Skeletal muscle tissue (tissue), 4 donors: Measurements from ENCODE around the gene RIMS1. TPM values are rescaled to one million over a fixed set of nuclear protein-coding genes. Genes with fewer than 3 reads are reported as not detected.
"Not testable (repeated sequence)": the region's sequence is repeated elsewhere in the genome, so short reads cannot be mapped to it uniquely, and the experiment has no call there.

Source experiments
- H3K27ac ChIP-seq: one replicate; pipeline ENCODE4 v1.7.0; 2013; ENCODE audit warnings: mild to moderate bottlenecking, low read depth, low read length, inconsistent platforms
- H3K27me3 ChIP-seq, 3 donors: one replicate each; pipeline ENCODE4 v1.7.0; 2013; ENCODE audit warnings: low read length in 3 of 3; ENCODE audit not compliant: control insufficient read depth in 3 of 3, insufficient read depth in 3 of 3
- H3K36me3 ChIP-seq, 3 donors: one replicate each; pipeline ENCODE4 v1.7.0; 2013; ENCODE audit warnings: low read length in 3 of 3; ENCODE audit not compliant: control insufficient read depth in 3 of 3, insufficient read depth in 3 of 3
- H3K4me1 ChIP-seq, 3 donors: one replicate each; pipeline ENCODE4 v1.7.0; 2013; ENCODE audit warnings: low read length in 3 of 3, mild to moderate bottlenecking in 3 of 3; ENCODE audit not compliant: control insufficient read depth in 3 of 3, insufficient read depth in 3 of 3
- H3K4me3 ChIP-seq, 3 donors: one replicate each; pipeline ENCODE4 v1.7.0; 2013; ENCODE audit warnings: low read length in 3 of 3
- H3K9ac ChIP-seq, 3 donors: one replicate each; pipeline ENCODE4 v1.7.0; 2013; ENCODE audit warnings: low read length in 3 of 3, mild to moderate bottlenecking in 3 of 3, moderate library complexity in 2 of 3, low read depth in 1 of 3
- H3K9me3 ChIP-seq, 3 donors: one replicate each; pipeline ENCODE4 v1.7.0; 2013; ENCODE audit warnings: low read length in 3 of 3; ENCODE audit not compliant: control insufficient read depth in 3 of 3
- total RNA-seq: library from RNA; depleted of rRNA; stranded (reverse); fragments of >200 nt; gene quantifications from one replicate; pipeline ENCODE4 v1.2.3, GENCODE V29; 2014
- donor health status: Osteomylitis.

Gene RIMS1
- total RNA-seq, 1 donor from 2014 or later, result 15.7 TPM

- Histone ChIP-seq H3K4me1 (no peaks in the 10 kb centered on the region), H3K27ac (no peak overlapping the region), H3K9me3 (no peaks in the 10 kb centered on the region), H3K4me3 (no peak overlapping the region), H3K9ac (no peak overlapping the region), H3K27me3 (no peaks in the 10 kb centered on the region), H3K36me3 (no peaks in the 10 kb centered on the region)
Observed at GRCh38 chr6:71967436-71967835, 81.1 kb downstream of the RIMS1 start.

- no peaks in the 10 kb centered on the region for H3K9me3 ChIP-seq
- H3K4me1 ChIP-seq, result no peaks in the 10 kb centered on the region
Observed at GRCh38 chr6:71977884-71978283, 91.5 kb downstream of the RIMS1 start.

DNA sequence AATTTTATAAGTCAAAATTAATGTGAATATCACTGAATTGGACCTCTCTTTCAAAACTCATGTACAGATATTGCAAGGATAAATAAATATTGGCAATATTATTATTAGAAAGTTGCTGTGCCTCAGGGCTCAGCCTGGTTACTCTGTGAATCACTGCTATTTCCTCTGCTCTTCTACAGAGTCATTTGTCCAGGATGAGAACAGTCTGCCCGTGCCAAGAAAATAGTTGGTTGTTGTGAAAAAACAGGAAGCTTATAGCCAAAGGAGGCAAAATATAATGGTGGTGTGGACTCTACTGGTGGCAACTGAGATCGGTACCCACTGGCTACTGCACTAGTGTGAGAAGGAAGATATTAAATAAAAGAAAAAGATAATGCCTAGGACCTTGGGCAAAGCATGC, 93.6 kb downstream of the RIMS1 start:
- Histone ChIP-seq H3K36me3 (no peaks in the 10 kb centered on the region), H3K27ac (no peak overlapping the region), H3K4me1 (no peaks in the 10 kb centered on the region), H3K4me3 (no peak overlapping the region), H3K9me3 (no peaks in the 10 kb centered on the region), H3K9ac (no peak overlapping the region), H3K27me3 (no peaks in the 10 kb centered on the region)

More at GRCh38 chr6:71977884-71978283, 91.5 kb downstream of the RIMS1 start:
- Histone ChIP-seq H3K4me3 (no peak overlapping the region), H3K27ac (no peak overlapping the region), H3K27me3 (no peaks in the 10 kb centered on the region), H3K36me3 (no peaks in the 10 kb centered on the region), H3K9ac (no peak overlapping the region)

GRCh38 chr6:71982389-71982788, 96.0 kb downstream of the RIMS1 start:
- no peak overlapping the region for H3K4me3 ChIP-seq
- H3K4me1 ChIP-seq, result no peaks in the 10 kb centered on the region
- H3K27ac ChIP-seq, result no peak overlapping the region
- no peaks in the 10 kb centered on the region for H3K36me3 ChIP-seq
- H3K9me3 ChIP-seq, result no peaks in the 10 kb centered on the region
- no peaks in the 10 kb centered on the region for H3K27me3 ChIP-seq
- H3K9ac ChIP-seq, result no peak overlapping the region

GRCh38 chr6:71983131-71983530, 96.8 kb downstream of the RIMS1 start:
- Histone ChIP-seq H3K9me3 (no peaks in the 10 kb centered on the region), H3K4me3 (no peak overlapping the region), H3K9ac (no peak overlapping the region), H3K27me3 (no peaks in the 10 kb centered on the region), H3K36me3 (no peaks in the 10 kb centered on the region), H3K27ac (no peak overlapping the region), H3K4me1 (no peaks in the 10 kb centered on the region)

- Histone ChIP-seq H3K27me3 (no peaks in the 10 kb centered on the region), H3K9me3 (no peaks in the 10 kb centered on the region), H3K36me3 (no peaks in the 10 kb centered on the region), H3K4me1 (no peaks in the 10 kb centered on the region), H3K9ac (no peak overlapping the region), H3K27ac (no peak overlapping the region), H3K4me3 (no peak overlapping the region)
Observed at GRCh38 chr6:71994705-71995271, 108.4 kb downstream of the RIMS1 start.

DNA sequence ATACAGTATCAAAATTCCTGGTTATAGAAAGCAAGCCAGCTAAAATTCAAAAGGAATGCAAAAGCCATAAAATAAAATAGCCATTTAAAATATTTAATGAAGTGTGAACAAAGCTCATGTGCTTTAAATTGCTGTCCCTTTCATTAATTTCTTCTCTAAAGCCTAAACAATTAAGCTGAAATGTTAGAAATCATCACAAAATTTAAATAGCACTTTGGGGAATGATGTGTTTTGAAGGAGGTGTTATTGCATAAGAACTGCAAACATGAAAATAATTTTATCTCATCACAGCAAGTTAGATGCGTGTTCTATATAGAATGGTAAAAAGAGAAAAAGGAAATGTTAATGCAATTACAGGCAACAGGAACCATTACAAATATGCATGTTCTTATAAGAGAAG, 111.0 kb downstream of the RIMS1 start:
- Histone ChIP-seq H3K27ac (no peak overlapping the region), H3K4me3 (no peak overlapping the region), H3K9me3 (no peaks in the 10 kb centered on the region), H3K4me1 (no peaks in the 10 kb centered on the region), H3K36me3 (no peaks in the 10 kb centered on the region), H3K27me3 (no peaks in the 10 kb centered on the region), H3K9ac (no peak overlapping the region)

- Histone ChIP-seq H3K4me3 (no peak overlapping the region), H3K27ac (no peak overlapping the region), H3K9ac (no peak overlapping the region), H3K9me3 (peaks cover 0 to 5% (median 0%) of the 10 kb centered on the region in 3 donors), H3K4me1 (no peaks in the 10 kb centered on the region), H3K36me3 (no peaks in the 10 kb centered on the region), H3K27me3 (no peaks in the 10 kb centered on the region)
Observed at GRCh38 chr6:72002415-72002814, 116.1 kb downstream of the RIMS1 start.

DNA sequence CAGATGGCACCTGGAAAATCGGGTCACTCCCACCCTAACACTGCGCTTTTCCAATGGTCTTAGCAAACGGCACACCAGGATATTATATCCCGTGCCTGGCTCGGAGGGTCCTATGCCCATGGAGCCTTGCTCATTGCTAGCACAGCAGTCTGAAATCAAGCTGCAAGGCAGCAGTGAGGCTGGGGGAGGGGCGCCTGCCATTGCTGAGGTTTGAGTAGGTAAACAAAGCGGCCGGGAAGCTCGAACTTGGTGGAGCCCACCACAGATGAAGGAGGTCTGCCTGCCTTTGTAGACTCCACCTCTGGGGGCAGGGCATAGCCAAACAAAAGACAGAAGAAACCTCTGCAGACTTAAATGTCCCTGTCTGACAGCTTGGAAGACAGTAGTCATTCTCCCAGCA, 120.2 kb downstream of the RIMS1 start:
- not testable (repeated sequence) for H3K4me1 ChIP-seq, H3K36me3 ChIP-seq, H3K9ac ChIP-seq, H3K27me3 ChIP-seq, H3K9me3 ChIP-seq, H3K27ac ChIP-seq, H3K4me3 ChIP-seq

- no peak overlapping the region for H3K9ac ChIP-seq
- H3K27ac ChIP-seq, result no peak overlapping the region
- no peaks in the 10 kb centered on the region for H3K4me1 ChIP-seq
- H3K4me3 ChIP-seq, result no peak overlapping the region
- no peaks in the 10 kb centered on the region for H3K27me3 ChIP-seq
- H3K9me3 ChIP-seq, result no peaks in the 10 kb centered on the region
- H3K36me3 ChIP-seq, result no peaks in the 10 kb centered on the region
Observed at GRCh38 chr6:72022830-72023229, 136.5 kb downstream of the RIMS1 start.

DNA sequence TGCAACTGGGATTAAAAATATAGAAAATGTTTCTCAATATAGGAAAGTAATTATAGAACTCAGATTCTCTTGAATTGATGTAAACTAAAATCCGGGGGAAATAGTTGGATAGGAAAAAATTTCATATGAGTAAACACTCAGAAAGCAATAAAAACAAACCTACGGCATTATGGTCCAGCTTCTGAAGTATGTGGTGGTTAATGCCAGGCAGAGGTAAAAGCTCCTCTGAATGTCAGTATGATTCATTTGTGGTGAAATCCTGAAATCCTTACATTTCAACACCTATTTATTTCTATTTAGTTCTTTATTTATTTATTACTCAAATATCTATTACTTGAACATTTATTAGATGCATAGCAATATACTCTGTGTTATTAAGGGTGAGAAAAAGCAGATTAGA, 145.1 kb downstream of the RIMS1 start:
- H3K9me3 ChIP-seq, result no peaks in the 10 kb centered on the region

More for the DNA sequence above, 145.1 kb downstream of the RIMS1 start:
- no peaks in the 10 kb centered on the region for H3K27me3 ChIP-seq
- H3K36me3 ChIP-seq, result no peaks in the 10 kb centered on the region
- no peak overlapping the region for H3K4me3 ChIP-seq
- no peak overlapping the region for H3K27ac ChIP-seq
- H3K4me1 ChIP-seq, result no peaks in the 10 kb centered on the region
- no peak overlapping the region for H3K9ac ChIP-seq
